ENCODE results near the gene EHBP1.

The EHBP1 gene

DNA sequence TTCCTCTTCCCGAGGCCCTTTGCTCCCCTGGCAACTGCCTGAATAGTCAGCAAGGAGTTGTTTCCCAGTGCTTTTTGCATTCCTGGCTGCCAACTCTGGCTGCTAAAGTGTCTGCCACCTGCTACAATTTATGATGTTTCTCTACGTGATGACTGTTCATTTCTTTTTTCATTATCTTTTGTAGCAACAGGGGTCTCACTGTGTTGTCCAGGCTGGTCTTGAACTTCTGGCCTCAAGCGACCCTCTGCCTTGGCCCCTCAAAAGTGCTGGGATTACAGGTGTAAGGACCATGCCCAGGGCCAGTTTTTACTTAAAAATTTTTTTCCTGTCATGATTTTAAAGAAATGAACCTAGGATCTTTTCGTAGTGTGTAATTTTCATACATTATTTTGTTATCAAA is 11.3 kb downstream of the EHBP1 start:
- Histone ChIP-seq H3K4me3 (no peak overlapping the region), H3K27ac (no peak overlapping the region), H3K27me3 (no peaks in the 10 kb centered on the region), H3K4me1 (no peaks in the 10 kb centered on the region), H3K9ac (no peak overlapping the region), H3K36me3 (peaks cover 35% of the 10 kb centered on the region), H4K20me1 (no peaks in the 10 kb centered on the region), H3K4me2 (no peak overlapping the region), H3K9me3 (peaks cover 5% of the 10 kb centered on the region)
- TF ChIP-seq Cebpa-rat (IDR thresholded peaks at IDR 0.05), result no peak

DNA sequence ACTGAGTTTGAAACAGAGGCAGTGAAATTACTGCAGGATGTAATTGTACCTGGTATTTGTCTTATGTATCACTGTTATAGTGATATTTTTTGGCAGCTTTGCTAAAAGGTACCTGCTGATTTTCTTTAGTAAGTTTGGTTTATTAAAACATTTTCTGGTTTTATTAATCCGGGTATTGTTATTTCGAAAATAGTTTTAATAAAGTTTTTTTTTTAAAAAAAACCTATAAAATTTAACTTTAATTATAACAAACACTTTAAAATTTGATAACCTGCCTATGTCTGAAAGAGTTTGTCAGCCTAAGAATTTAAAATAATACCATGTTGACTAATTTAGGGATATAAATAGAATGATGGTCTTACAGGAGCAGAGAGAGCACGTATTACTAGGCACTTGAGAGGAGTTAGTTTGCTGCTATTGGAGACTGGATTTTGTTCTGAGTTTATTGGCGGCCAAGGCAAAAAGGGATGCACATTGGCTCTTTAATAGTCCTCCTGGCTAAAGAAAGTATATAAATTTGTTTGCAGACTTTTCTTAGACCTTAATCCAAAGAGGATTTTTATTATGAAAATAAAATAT is 12.1 kb downstream of the EHBP1 start:
- no peaks in the 10 kb centered on the region for H3K27me3 ChIP-seq
- H3K9ac ChIP-seq, result no peak overlapping the region
- H3K4me2 ChIP-seq, result no peak overlapping the region
- H3K4me3 ChIP-seq, result no peak overlapping the region
- no peak for TF ChIP-seq Cebpa-rat (IDR thresholded peaks at IDR 0.05)
- no peaks in the 10 kb centered on the region for H3K4me1 ChIP-seq
- peaks cover 13% of the 10 kb centered on the region for H3K9me3 ChIP-seq
- no peaks in the 10 kb centered on the region for H4K20me1 ChIP-seq
- H3K27ac ChIP-seq, result no peak overlapping the region
- H3K36me3 ChIP-seq, result peaks cover 28% of the 10 kb centered on the region

GRCh38 chr2:62718225-62718822 is 12.8 kb downstream of the EHBP1 start:
- peaks cover 20% of the 10 kb centered on the region for H3K9me3 ChIP-seq
- no peaks in the 10 kb centered on the region for H3K4me1 ChIP-seq
- H3K9ac ChIP-seq, result no peak overlapping the region
- H3K27ac ChIP-seq, result no peak overlapping the region
- H4K20me1 ChIP-seq, result no peaks in the 10 kb centered on the region
- H3K4me2 ChIP-seq, result no peak overlapping the region
- peaks cover 33% of the 10 kb centered on the region for H3K36me3 ChIP-seq
- peak; percentile 36; the same call in 1 of the 2 replicates for TF ChIP-seq Cebpa-rat (IDR thresholded peaks at IDR 0.05)
- no peaks in the 10 kb centered on the region for H3K27me3 ChIP-seq
- no peak overlapping the region for H3K4me3 ChIP-seq

DNA sequence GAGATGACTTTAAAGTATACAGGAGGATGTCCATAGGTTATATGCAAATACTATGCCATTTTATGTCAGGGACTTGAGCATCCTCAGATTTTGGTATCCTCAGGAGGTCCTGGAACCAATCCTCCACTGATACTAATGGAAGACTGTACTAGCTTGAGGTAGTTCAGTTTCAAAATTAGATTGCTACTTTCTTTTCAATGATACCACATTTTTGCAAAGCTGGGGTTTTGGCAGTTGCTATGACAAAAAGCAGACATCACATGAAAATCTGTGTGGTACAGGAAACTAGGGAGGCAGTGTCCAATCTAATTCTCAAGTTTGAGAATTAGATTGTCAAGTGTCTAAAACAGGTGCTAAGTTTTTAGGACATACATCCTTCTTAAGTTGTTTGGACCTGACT is 14.2 kb downstream of the EHBP1 start:
- Histone ChIP-seq H3K27me3 (no peaks in the 10 kb centered on the region), H3K27ac (no peak overlapping the region), H3K9me3 (peaks cover 34% of the 10 kb centered on the region), H3K4me2 (no peak overlapping the region), H3K36me3 (peaks cover 44% of the 10 kb centered on the region; the same call in 1 of the 2 replicates), H3K4me3 (no peak overlapping the region), H3K4me1 (no peaks in the 10 kb centered on the region), H4K20me1 (no peaks in the 10 kb centered on the region), H3K9ac (no peak overlapping the region)
- TF ChIP-seq Cebpa-rat (IDR thresholded peaks at IDR 0.05), result no peak

- Histone ChIP-seq H3K4me2 (no peak overlapping the region), H3K4me3 (no peak overlapping the region), H4K20me1 (0 out of 2 replicates have a peak, but pooled peaks cover 5% of the 10 kb centered on the region), H3K9ac (no peak overlapping the region), H3K27ac (no peak overlapping the region), H3K36me3 (peaks cover 39% of the 10 kb centered on the region), H3K27me3 (no peaks in the 10 kb centered on the region), H3K9me3 (peaks cover 41% of the 10 kb centered on the region), H3K4me1 (no peaks in the 10 kb centered on the region)
- TF ChIP-seq Cebpa-rat (IDR thresholded peaks at IDR 0.05), result no peak
These were observed 17.2 kb downstream of the EHBP1 start for GRCh38 chr2:62722679-62723078.

GRCh38 chr2:62723253-62723652 is 17.7 kb downstream of the EHBP1 start:
- no peak for TF ChIP-seq Cebpa-rat (IDR thresholded peaks at IDR 0.05)

DNA sequence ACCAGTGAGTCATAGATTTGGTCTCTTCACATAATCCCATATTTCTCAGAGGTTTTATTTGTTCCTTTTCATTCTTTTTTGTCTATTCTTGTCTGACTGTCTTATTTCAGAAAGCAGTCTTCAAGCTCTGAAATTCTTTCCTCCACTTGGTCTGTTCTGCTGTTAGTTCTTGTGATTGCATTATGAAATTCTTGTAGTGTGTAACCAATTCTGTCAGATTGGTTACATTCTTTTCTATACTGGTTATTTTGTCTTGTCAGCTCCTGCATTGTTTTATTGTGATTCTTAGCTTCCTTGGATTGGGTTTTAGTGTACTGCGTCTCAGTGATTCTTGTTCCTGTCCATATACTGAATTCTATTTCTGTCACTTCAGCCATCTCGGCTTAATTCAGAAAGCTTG is 18.6 kb downstream of the EHBP1 start:
- H3K27ac ChIP-seq, result no peak overlapping the region
- H3K36me3 ChIP-seq, result peaks cover 36% of the 10 kb centered on the region
- H3K9me3 ChIP-seq, result peaks cover 41% of the 10 kb centered on the region
- TF ChIP-seq Cebpa-rat (IDR thresholded peaks at IDR 0.05), result no peak
- H3K4me1 ChIP-seq, result no peaks in the 10 kb centered on the region
- H3K27me3 ChIP-seq, result no peaks in the 10 kb centered on the region
- H3K4me2 ChIP-seq, result no peak overlapping the region
- H3K9ac ChIP-seq, result no peak overlapping the region
- no peak overlapping the region for H3K4me3 ChIP-seq
- H4K20me1 ChIP-seq, result 0 out of 2 replicates have a peak, but pooled peaks cover 10% of the 10 kb centered on the region

More at GRCh38 chr2:62723253-62723652, 17.7 kb downstream of the EHBP1 start:
- H3K9me3 ChIP-seq, result peaks cover 41% of the 10 kb centered on the region
- H3K4me1 ChIP-seq, result no peaks in the 10 kb centered on the region
- H3K4me2 ChIP-seq, result no peak overlapping the region
- no peak overlapping the region for H3K27ac ChIP-seq
- H3K36me3 ChIP-seq, result peaks cover 39% of the 10 kb centered on the region
- H3K27me3 ChIP-seq, result no peaks in the 10 kb centered on the region
- H3K4me3 ChIP-seq, result no peak overlapping the region
- no peak overlapping the region for H3K9ac ChIP-seq
- 0 out of 2 replicates have a peak, but pooled peaks cover 10% of the 10 kb centered on the region for H4K20me1 ChIP-seq

DNA sequence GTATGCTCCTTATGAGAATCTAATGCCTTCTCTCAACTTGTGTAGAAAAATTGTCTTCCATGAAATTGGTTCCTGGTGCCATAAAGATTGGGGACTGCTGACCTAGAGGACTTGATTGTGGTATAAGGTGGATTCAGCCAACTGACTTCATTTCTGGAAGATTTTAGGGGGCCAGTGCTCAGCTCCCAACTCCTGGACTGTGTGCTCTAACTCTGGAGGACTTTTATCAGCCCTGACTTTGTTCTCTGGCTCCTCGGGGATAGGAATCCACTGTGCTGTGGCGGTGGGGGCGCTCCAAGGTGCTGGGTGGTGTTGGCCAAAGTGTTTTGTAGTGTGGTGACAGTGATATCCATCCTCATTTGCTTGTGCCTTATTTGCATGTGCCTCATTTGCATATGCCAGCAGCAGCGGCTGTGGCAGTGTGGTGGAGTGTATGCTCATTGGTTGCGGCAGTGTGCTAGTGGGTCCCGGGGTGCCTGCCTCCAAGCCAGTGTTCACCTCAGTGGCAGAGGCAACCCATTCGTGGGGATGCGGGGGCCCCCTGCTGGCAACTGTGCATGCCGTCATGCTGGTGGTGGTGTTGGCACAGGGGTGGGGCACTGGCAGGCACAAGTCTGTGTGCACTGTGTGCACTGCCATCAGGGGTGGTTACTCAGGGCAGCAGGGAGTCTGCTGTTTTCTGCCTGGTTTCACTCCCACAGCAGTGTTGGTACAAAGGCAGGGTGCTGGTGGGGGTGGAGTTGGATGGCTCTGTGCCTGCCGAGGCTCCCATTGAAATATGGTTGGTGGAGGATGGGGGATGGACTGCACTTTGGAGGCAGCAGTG is 19.6 kb downstream of the EHBP1 start:
- no peak overlapping the region for H3K4me2 ChIP-seq
- H3K9ac ChIP-seq, result no peak overlapping the region
- H3K27ac ChIP-seq, result no peak overlapping the region

DNA sequence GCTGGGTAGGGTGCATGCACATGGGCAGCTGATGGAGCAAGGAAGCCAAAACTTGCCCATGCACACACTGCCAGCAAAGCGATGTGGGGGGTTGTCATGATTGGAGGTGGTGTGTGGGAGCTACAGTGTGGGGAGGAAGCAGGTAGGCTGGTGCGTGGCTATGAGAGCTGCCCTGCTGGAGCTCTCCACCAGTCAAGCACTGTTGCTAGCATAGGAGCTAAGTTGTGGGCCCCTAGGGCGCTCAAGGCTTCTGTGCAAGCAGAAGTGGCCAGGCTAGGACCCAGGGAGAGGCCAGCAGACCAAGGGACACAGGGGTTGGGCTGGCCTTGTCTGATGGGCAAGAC is 20.2 kb downstream of the EHBP1 start:
- Histone ChIP-seq H3K9me3 (peaks cover 38% of the 10 kb centered on the region), H3K9ac (no peak overlapping the region)

More for the DNA sequence above, 19.6 kb downstream of the EHBP1 start:
- H3K4me3 ChIP-seq, result no peak overlapping the region
- TF ChIP-seq Cebpa-rat (IDR thresholded peaks at IDR 0.05), result no peak
- H3K27me3 ChIP-seq, result no peaks in the 10 kb centered on the region
- peaks cover 37% of the 10 kb centered on the region for H3K9me3 ChIP-seq
- H3K4me1 ChIP-seq, result no peaks in the 10 kb centered on the region
- H4K20me1 ChIP-seq, result 0 out of 2 replicates have a peak, but pooled peaks cover 10% of the 10 kb centered on the region
- peaks cover 36% of the 10 kb centered on the region for H3K36me3 ChIP-seq

More for the DNA sequence above, 20.2 kb downstream of the EHBP1 start:
- Histone ChIP-seq H4K20me1 (0 out of 2 replicates have a peak, but pooled peaks cover 10% of the 10 kb centered on the region), H3K36me3 (peaks cover 36% of the 10 kb centered on the region), H3K27ac (no peak overlapping the region), H3K27me3 (no peaks in the 10 kb centered on the region), H3K4me1 (no peaks in the 10 kb centered on the region), H3K4me3 (no peak overlapping the region), H3K4me2 (no peak overlapping the region)
- TF ChIP-seq Cebpa-rat (IDR thresholded peaks at IDR 0.05), result no peak
